Stimulated activated CD8-positive, alpha-beta memory T cell treated with anti-CD3 and anti-CD28 coated beads, Interleukin-15, amount 100 ng/mL, for 24 hours (primary cell): ENCODE measurements around the gene MDK.

Experiments
- DNase-seq: peaks from one replicate; pipeline ENCODE4 v3.0.0-alpha.2; 2020; ENCODE audit warnings: low read depth

Gene MDK, protein sequence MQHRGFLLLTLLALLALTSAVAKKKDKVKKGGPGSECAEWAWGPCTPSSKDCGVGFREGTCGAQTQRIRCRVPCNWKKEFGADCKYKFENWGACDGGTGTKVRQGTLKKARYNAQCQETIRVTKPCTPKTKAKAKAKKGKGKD

DNA sequence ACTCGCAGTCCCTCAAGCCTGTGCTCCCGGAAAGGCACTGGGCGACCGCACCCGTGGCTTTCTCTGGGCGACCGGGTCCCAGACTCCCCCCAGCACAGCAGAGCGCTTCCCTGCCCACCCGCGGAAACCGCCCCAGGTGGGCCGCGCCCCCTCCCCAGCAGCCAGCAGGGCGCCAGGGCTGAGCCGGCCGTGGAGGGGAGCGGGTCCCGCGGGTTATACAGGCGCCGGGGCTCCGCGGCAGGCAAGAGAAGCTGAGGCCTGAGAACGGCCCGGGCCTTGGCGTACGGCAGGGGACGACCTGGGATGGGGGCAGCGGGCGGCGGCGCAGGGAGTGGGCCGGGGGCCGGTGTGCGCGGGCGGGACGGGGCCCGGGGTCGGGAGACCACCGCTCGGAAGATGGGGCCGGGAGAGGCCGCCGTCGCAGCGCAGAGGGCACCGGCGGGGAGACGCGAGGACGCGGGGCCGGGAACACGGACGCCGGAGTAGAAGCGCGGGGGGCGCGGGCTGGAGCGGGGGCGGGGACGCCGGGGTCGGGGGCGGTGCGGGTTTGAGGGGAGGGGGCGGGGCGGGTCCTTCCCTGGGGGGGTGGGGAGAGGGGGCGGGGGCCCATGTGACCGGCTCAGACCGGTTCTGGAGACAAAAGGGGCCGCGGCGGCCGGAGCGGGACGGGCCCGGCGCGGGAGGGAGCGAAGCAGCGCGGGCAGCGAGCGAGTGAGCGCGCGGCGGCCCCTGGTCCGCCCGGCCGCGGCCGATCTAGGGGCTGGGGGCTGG lies at the start of gene MDK:
MDK (plus strand) TSS at position 622 of the 771 bp plus-strand sequence. CDS start 389 bp downstream, outside the sequence.
- no peak for DNase-seq

DNA sequence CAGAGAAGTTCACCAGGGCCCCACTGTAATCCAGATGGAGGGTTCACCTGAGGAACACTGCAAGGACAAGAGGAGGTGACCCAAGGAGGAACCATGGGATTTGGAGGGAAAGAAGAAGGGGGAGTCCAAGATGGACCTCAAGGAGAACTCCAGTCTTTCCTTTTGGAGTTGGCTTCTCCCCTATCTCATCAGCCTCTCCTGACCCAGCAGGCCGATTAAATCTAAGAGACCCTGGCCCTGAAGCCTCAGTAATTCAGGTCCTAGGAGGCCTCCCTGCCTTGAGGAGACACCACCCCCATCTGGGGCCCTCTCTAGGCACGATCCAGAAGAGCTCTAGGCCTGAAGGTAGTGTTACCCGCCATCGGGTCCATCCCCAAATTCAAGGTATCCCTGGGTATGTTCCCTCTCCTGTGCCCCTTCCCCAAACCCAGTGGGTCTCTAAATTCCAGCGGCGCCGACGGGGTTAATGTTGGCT lies 49.3 kb upstream of the MDK start:
- no peak for DNase-seq

DNA sequence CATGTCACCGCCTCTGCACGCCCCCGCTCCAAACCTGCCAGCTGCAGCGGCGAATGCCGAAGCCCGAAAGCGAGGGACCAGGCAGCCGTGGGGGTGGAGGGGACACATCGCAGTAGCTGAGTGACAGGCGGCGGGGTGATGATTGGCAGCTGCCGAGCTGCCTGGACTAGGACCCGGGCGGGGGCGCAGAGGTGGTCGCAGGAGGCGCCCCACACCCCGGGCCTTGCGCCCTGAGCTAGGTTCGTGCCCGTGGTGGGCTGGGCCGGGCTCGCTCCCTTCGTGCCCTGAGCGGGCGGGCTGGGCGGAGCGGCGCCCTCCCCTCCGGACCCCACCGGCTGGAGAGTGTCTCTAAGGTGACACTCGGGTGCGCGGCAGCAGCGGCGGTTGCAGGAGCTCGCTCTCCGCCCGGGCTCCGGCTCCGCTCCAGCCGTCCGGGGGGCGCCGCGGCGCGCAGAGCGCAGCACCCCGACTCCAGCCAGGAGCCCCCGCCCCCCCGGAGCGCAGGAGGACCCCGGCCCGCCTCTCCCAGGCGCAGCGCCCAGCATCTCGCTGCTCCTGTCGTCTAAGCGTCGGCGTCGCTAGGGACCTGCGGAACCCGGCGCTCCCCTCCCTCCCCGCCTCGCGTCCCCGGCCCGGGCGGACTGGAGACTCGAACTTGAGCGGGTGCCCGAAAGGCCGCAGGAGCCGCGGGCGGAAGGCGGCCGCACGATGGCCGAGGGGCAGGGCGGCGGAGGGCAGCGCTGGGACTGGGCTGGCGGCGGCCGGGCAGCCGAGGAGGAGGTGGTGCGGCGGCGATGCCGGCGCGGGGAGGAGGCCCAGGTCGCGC lies 48.7 kb upstream of the MDK start:
- DNase-seq: no peak

DNA sequence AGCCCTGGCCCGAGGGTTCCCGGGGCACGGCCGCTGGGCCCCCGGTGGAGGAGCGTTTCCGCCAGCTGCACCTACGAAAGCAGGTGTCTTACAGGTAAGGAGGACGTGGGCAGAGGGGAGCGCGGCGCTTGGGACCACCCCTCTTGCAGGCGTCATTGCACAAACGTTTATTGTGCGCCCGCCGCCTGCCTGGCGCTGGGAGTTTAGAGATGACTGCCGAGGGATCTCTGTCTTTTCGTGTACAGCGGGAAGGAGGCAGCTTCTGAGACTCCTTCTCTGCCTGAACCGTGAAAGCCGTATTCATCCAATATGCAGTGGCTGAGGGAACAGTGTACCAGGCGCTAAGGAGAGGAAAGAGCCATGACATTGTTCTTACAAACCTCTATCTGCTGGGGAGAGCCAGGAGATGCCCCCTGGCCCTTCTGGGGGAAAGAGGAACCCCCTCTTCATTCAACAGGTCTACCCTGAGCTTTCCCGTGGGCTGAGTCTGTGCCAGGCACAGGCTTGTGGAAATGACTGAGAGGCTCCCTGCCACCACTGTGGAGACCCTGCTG lies 48.0 kb upstream of the MDK start:
- no peak for DNase-seq

DNA sequence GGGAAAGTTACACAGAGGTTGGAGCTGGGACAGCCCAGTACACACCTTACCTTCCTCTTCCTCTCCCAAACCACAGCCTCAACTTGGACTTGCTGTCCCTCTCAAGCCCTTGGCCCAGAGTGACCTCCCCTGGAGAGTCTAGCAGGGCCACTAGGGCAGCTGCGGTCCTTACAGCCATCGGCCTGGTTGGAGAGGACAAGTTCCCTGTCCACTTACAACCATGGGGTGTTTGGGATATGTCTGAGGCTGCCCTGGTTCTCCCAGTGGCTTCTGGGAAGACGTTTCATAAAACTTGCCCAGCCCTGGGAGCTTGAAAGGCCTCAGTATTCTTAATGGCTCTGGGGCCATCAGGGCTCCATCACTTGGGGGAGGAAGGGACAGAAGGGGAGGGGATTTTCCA lies 47.3 kb upstream of the MDK start:
- DNase-seq: no peak

DNA sequence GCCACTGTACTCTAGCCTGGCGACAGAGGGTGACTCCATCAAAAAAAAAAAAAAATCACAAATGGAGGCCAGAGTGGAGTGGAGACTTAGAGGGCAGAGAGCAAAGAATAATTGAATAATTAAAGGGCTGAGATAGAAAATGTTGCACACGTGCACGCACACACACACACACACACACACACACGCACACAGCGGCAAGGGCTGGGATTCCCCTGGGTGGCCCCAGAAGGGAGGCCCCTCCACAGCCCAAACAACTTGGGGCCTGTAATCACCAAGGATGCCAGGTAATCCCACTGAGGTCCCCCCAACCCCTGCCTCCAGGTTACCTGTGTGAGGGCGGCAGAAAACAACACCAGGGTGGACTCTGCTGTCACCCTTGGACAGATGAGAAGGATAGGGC lies 46.2 kb upstream of the MDK start:
- no peak for DNase-seq

DNA sequence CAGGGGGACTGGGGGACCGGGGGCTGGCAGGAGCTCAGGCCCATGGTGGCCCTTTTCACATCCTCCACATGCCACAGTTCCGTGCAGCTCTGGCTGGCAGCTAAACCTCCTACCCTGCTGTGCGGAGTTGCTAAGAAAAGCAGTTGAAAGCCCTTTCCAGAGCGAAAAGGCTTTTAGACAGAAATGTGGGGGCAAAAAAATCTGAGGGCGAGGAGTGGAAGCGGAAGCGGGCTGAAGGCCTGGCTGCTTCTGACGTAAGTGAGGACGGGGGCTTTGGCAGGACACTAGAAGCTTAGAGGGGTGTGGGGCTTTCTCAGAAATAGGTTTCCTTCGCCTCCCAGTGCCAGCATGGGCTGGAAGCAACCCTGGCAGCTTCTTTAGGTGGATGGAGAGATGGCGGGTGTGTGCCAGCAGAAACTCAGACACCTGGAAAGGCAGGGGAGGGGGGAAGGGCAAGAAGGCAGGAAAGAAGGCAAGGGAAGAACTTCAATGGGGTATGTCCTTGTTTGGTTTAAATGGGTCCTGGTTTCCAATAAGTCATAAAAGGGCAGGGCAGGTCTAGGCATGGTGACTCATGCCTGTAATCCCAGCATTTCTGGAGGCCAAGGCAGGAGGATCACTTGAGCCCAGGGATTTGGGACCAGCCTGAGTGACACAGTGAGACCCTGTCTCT lies 45.4 kb upstream of the MDK start:
- DNase-seq: no peak

DNA sequence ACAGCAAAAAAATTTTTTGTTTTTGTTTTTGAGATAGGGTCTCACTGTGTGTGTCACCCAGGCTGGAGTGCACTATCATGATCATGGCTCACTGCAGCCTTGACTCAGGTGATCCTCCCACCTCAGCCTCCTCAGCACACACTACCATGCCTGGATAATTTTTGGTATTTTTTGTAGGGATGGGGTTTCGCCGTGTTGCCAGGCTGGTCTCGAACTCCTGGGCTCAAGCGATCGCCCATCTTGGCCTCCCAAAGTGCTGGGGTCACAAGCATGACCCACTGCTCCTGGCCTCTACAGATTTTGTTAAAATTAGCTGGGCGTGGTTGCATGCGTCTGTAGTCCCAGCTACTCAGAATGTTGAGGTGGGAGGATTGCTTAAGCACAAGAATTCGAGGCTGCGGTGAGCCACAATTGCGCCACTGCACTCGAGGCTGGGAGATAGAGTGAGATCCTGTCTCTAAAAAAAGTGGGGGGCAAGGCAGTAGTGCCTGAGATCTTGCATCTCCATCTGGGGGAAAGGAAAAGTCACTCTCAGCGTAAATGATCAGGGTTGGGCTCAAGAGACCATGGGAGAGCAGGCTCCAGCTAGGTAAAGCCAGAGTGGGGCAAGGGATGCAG lies 44.8 kb upstream of the MDK start:
- no peak for DNase-seq

DNA sequence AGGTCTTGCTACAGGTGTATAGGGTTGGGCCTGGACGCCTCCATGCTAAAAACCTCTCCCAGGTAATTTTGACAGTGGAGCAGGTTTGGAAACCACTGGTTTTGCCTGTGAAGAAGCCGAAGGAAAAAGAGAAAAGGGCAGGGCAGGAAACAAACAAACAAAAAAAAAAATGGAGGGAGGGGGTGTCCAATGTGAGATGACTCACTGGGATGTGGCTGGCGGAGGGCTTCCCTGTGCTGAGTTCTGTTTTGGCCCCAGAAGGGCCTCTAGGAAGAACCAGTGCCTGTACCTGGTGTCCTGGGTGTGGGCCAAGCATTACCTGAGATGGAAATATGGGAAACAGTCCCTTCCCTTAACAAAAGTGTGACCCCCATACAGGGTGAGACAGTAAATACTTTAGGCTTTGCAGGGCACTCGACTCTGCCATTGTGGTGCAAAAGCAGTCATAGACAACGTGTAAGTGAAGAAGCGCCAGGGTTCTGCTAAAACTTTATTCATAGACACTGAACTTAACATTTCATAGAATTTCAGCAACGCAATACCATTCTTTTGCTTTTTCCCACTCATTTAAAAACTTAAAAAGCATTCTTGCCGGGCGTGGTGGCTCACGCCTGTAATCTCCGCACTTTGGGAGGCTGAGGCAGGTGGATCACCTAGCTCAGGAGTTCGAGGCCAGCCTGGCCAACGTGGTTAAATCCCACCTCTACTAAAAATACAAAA lies 43.7 kb upstream of the MDK start:
- DNase-seq: no peak

DNA sequence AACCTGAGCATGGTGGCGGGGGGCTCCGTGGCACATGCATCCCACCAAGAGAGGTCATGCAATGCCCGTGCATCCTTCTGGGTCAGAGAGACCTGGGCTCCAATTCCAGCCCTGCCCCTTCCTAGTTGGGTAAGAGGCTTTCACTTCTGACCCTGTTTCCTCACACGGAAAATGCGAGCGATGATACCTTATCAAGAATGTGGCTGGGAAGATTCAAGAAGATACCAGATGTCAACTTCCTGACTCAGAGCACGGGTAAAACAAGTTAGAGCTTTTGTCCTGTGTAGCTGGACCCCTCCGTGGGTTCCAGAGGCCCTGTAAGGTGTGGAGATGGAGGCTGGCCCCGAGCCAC lies 42.9 kb upstream of the MDK start:
- no peak for DNase-seq

DNA sequence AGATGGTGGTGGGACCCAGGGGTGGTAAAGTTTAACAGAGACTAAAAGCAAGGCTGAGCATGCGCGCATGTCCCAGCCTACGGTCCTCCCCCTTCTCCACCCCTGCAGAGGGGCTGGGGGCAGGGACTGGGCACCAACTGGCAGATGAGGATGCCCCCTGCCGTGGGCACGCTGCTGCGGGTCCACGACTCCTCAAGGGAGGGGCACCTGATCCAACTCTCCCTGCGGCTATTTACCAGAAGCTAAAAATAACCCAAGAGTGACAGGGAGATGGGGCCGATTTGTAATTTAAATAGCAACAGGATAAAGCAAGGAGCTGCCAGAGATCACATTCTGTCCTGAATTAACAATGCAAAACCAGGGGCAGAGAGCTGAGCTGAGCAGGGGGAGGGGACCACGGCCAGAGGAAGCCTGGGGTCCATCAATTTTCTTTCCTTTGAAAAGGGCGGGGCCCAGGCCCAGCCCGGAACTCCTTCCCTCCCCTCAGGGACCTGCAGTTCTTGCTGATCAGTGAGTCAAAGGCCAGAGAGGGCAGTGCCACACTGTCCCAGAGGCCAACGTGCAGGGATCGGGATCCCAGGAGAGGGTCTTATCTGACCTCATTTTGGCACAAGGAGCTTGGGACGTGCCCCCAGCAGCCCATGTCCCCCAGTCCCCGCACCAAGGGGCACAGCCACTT lies 42.3 kb upstream of the MDK start:
- DNase-seq: no peak

DNA sequence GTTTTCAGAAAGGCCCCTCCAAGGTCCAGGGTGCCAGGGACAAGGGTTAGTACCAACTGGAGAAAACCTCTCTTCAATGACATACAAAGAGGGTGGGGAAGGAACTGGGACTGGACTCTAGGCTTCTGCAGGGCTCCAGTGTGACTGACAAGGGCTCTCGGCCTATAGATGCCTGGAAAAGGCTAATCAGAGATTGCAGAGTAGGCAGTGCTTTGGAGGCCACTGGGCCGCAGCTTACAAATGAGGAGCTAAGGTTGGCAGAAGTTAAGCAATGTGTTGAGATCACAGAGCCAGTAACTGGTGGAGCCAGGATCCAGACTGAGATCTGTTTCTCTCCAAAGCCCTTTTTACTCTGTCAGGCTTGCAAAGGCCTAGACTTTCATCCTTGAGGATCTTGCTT lies 41.7 kb upstream of the MDK start:
- DNase-seq: no peak

DNA sequence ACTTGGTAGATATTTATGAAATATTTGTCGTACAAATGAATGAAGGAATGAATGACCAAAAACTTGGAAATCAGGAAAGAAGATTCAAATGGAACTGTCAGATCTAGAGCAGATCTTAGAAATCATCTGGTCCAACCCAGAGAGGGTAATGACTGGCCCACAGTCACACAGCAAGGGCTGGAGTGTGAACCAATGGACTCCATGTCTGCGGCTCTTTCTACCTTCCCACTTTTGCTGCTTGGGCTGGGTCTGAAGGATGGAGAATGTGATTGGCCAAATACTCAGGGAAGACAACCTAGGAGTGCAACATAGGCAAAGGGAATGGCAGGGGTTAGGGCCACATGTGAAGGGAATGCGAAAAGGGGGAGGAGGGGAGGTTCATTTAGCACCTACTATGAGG lies 40.0 kb upstream of the MDK start:
- DNase-seq: no peak

DNA sequence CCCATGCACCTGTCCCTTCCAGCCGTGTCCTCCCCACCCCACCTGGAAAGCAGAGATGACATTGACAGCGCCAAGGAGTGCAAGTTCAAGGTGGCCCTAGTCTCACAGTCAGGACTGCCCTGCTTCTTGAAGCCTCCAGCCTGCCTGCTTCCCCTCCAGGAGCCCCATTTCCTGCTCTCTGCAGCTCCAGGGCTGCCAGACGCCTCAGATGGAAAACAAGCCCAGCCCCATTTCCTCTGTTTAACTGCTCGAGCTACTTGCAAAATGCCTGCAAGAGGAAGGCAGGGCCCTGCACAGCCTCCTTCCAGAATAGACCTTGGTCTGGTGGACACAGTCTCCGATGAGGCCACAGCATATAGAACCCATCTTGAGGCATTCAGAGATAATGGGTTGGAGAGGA lies 39.2 kb upstream of the MDK start:
- no peak for DNase-seq

DNA sequence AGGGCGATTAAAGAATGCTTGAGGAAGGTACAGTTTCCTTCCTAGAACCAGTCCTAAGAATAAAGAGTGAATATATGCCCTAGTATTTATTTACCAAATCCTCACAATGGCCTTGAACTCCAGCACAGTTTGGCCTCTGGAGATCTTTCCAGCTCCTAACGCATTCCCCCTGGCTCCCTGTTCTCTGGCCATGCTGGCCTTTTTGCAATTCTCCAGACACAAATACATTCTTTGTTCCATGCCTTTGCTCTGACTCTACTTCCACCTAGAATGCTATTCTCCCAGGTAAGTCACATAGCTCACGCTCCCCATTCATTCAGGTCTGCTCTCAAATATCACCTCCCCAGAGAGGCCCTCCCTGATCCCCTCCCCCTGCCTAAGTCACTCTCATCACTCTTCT lies 37.9 kb upstream of the MDK start:
- DNase-seq: no peak

DNA sequence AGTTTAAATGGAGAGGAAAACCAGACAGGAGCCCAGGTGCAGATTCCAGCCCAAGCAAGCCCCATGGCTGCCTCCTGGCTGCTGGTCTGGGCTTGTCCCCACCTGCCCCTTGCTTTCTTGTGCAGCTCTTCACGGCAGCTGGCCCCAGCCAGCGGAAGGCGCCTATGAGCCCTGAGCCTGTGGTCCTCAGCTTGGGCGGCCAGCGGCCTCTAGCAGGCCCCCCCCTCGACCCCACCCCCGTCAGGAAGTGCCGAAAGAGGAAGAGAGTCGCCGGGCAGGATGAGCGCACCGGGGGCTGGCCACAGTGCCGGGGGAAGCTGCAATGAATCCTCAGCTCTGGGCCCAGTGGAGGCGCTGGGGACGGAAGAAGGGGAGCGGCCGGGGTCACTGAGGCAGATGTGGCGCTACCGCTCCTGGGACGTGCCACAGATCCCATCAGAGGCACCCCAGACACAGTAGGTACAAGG lies 36.3 kb upstream of the MDK start:
- no peak for DNase-seq

DNA sequence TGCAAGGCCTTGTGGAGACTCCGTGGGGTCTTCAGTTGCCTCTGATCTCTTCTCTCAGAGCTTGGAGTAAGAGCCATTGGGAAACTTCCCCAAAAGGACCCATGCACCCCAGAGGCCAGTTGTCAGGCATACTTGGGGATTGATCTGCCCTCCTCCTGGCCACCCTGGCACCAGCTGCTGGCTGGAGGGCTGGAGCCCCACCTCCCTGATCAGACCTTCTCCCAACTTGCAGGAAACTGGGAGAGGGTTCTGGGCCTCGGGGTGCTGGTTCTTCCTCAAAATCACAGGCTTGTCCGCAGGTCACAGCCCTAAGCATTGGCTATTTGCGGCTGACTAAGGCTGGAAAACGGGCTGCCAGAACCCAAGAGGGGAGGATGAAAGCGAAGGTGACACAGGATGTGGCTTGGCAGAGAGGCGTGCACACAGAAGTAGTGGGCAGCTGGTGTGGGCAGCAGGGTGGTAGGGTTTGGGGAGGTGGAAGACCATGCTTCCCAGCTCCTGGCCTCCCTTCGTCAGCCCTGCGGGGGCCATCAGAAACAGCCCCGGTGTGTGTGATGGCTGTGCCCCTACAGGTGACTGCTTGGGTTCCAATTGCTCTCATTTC lies 35.5 kb upstream of the MDK start:
- DNase-seq: no peak

DNA sequence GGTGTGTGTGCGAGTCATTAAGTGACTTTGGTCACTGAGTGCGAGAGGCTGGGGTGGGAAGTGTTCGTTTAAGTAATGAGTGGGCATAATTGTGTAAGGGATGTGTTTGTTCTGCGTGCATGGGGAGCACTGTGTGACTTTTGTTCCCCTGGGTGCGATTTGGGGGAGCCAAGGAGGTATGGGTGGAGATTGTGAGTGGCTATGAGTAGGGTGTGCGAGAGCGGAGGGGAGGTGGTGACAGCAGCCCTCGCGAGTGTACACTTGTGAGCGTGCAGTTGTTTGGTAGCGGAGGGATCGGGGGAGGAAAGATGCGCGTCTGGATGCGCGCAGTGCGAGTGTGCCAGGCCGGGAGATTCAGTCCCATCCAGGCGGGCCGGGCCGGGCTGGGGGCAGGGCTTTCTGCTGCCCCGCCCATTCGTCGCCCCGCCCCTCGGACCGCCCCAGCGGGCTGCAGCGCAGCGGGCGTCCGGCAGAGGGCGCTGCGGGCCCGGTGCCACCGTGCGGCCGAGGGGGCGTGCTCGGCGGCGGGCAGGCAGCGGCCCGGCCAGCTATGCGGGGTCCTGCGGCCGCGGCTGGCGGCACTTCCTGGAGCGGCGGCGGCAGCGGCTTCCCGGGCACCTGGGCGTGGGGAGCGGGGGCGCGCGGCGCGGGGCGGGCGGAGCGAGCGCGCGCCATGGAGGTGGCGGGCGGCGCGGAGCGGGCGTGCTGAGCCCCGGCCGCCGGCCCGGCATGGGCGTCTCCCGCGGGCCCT lies 34.4 kb upstream of the MDK start, which contains the start of gene DGKZ:
DGKZ (plus strand) TSS at position 578 of the 751 bp plus-strand sequence. CDS start 197 bp downstream, outside the sequence.
- peak; percentile 91 for DNase-seq
